CD14-positive monocyte (primary cell): ENCODE results near the gene CMTM1. TPM values are rescaled to one million over a fixed set of nuclear protein-coding genes. Genes with fewer than 3 reads are reported as not detected.

Source experiments
- DNase-seq, 3 donors: peaks; one replicate each; pipeline ENCODE4 v3.0.0-alpha.2; 2011 to 2022
- H2AFZ ChIP-seq: 2 replicates; pipeline ENCODE4 v1.6.0; 2012; ENCODE audit warnings: mild to moderate bottlenecking, low read depth, low read length, inconsistent platforms; ENCODE audit not compliant: insufficient read depth, poor library complexity, severe bottlenecking
- H3K27ac ChIP-seq, 2 donors: 1 replicate in 1 of 2; 2 replicates in 1 of 2; pipeline ENCODE4 v1.5.1; 2012 to 2013; ENCODE audit warnings: low read length in 2 of 2, control low read depth in 1 of 2, inconsistent platforms in 1 of 2, low read depth in 1 of 2, mild to moderate bottlenecking in 1 of 2
- H3K27me3 ChIP-seq, 2 donors: one replicate each; pipeline versions ENCODE4 v1.6.0 to v1.6.1; 2011 to 2013; ENCODE audit warnings: low read length in 2 of 2; ENCODE audit not compliant: control insufficient read depth in 2 of 2, insufficient read depth in 2 of 2
- H3K36me3 ChIP-seq, 2 donors: replicated peaks in 1 of 2; 1 replicate in 1 of 2; 2 replicates in 1 of 2; pipeline versions ENCODE4 v1.5.1 to v1.6.1; 2012 to 2013; ENCODE audit warnings: low read length in 2 of 2, control low read depth in 1 of 2, inconsistent platforms in 1 of 2, mild to moderate bottlenecking in 1 of 2; ENCODE audit not compliant: insufficient read depth in 2 of 2, control insufficient read depth in 1 of 2
- H3K4me1 ChIP-seq, 2 donors: 1 replicate in 1 of 2; 2 replicates in 1 of 2; pipeline versions ENCODE4 v1.5.1 to v1.6.1; 2012 to 2013; ENCODE audit warnings: low read length in 2 of 2, control low read depth in 1 of 2, inconsistent platforms in 1 of 2, mild to moderate bottlenecking in 1 of 2, moderate library complexity in 1 of 2; ENCODE audit not compliant: insufficient read depth in 2 of 2, control insufficient read depth in 1 of 2
- H3K4me2 ChIP-seq: replicated peaks from 2 replicates; pipeline ENCODE3; 2012; ENCODE audit warnings: low read length, moderate library complexity, mild to moderate bottlenecking; ENCODE audit not compliant: poor library complexity, severe bottlenecking; ENCODE audit errors: extremely low read depth
- H3K4me3 ChIP-seq, 3 experiments: fragments of 200-600 bp in 1 of 3; sonication (generic) in 1 of 3; replicated peaks in 1 of 3; 1 replicate in 2 of 3; 2 replicates in 1 of 3; pipeline ENCODE4 v1.5.1; 2011 to 2013; ENCODE audit warnings: low read length in 3 of 3, mild to moderate bottlenecking in 3 of 3, control low read depth in 2 of 3, low read depth in 2 of 3, inconsistent platforms in 1 of 3, moderate library complexity in 1 of 3
- H3K79me2 ChIP-seq: 2 replicates; pipeline ENCODE4 v1.6.0; 2012; ENCODE audit warnings: mild to moderate bottlenecking, control low read depth, inconsistent platforms, low read length, moderate library complexity; ENCODE audit not compliant: insufficient read depth
- H3K9ac ChIP-seq: 2 replicates; pipeline ENCODE4 v1.6.0; 2017; ENCODE audit warnings: low read length, mild to moderate bottlenecking; ENCODE audit not compliant: insufficient read depth, poor library complexity, severe bottlenecking
- H3K9me3 ChIP-seq, 2 donors: replicated peaks in 1 of 2; 1 replicate in 1 of 2; 2 replicates in 1 of 2; pipeline versions ENCODE4 v1.5.1 to v1.6.1; 2012 to 2013; ENCODE audit warnings: low read length in 2 of 2, control low read depth in 1 of 2; ENCODE audit not compliant: control insufficient read depth in 1 of 2, insufficient read depth in 1 of 2
- H4K20me1 ChIP-seq: 2 replicates; pipeline ENCODE4 v1.6.0; 2012; ENCODE audit warnings: mild to moderate bottlenecking, low read length, control low read depth, moderate library complexity; ENCODE audit not compliant: insufficient read depth
- H3K27ac Mint-ChIP-seq, 7 donors: one replicate each; pipeline ENCODE4 v1.8.0; 2020; ENCODE audit warnings: mild to moderate bottlenecking in 7 of 7, mixed read lengths in 7 of 7, moderate library complexity in 6 of 7, inconsistent platforms in 2 of 7
- H3K27me3 Mint-ChIP-seq, 3 donors: one replicate each; pipeline ENCODE4 v1.8.0; 2021 to 2022; ENCODE audit warnings: low read depth in 3 of 3, mild to moderate bottlenecking in 3 of 3, mixed read lengths in 3 of 3, moderate library complexity in 3 of 3, inconsistent platforms in 1 of 3
- H3K36me3 Mint-ChIP-seq, 2 donors: one replicate each; pipeline ENCODE4 v1.8.0; 2020; ENCODE audit warnings: mixed read lengths in 2 of 2, inconsistent platforms in 1 of 2, mild to moderate bottlenecking in 1 of 2
- H3K4me1 Mint-ChIP-seq: one replicate; pipeline ENCODE4 v1.8.0; 2020; ENCODE audit warnings: mild to moderate bottlenecking, mixed read lengths
- H3K4me3 Mint-ChIP-seq, 2 donors: one replicate each; pipeline ENCODE4 v1.8.0; 2020; ENCODE audit warnings: mild to moderate bottlenecking in 2 of 2, mixed read lengths in 2 of 2, moderate library complexity in 1 of 2
- H3K9me3 Mint-ChIP-seq, 7 donors: one replicate each; pipeline ENCODE4 v1.8.0; 2020 to 2022; ENCODE audit warnings: mixed read lengths in 7 of 7, mild to moderate bottlenecking in 6 of 7, moderate library complexity in 6 of 7, inconsistent platforms in 2 of 7
- CTCF ChIP-seq: fragments of 200-600 bp; IDR thresholded peaks from one replicate; pipeline ENCODE4 v1.8.0; 2022; ENCODE audit warnings: antibody characterized with exemption, mild to moderate bottlenecking
- WGBS: methylation state at CpG from one replicate; pipeline ENCODE4 v1.1.5; 2013; ENCODE audit warnings: missing lambda C conversion rate; ENCODE audit not compliant: insufficient coverage; 5-methylcytosine and 5-hydroxymethylcytosine counted together
- intact Hi-C, 2 donors: fragments of 100-400 bp; cut with micrococcal nuclease; formaldehyde crosslinking; loops; one replicate each; pipeline versions ENCODE4 v1.15.0 to v1.15.1; 2023
- polyA plus RNA-seq, 3 donors: library from polyadenylated mRNA; depleted of rRNA in 1 of 3; unstranded in 2 of 3; stranded (reverse) in 1 of 3; fragments of 300-500 nt in 2 of 3; fragments of >200 nt in 1 of 3; fragmentation: Illumina TruSeq in 2 of 3; gene quantifications; 1 replicate in 2 of 3; 2 replicates in 1 of 3; pipeline ENCODE4 v1.2.3, GENCODE V29; 2012 to 2021

The CMTM1 gene
- polyA plus RNA-seq, 3 donors = 1.6 to 3.3 (median 2.5) TPM

- Mint-ChIP-seq H3K36me3 (peaks cover 58 to 86% of the 10 kb centered on the region in 2 donors), H3K9me3 (peaks cover 0 to 2% (median 0%) of the 10 kb centered on the region in 7 donors), H3K27ac (peak overlapping the region in 2 of 7 donors; percentile 23 to 37), H3K27me3 (peaks cover 0 to 2% (median 0%) of the 10 kb centered on the region in 3 donors), H3K4me1 (peaks cover 30% of the 10 kb centered on the region), H3K4me3 (no peak overlapping the region)
- intact Hi-C loops = no loop called here
- H3K27me3 ChIP-seq = no peaks in the 10 kb centered on the region
- TF ChIP-seq CTCF = no peak
- H3K79me2 ChIP-seq = peaks cover 4% of the 10 kb centered on the region
- peaks cover 44 to 86% of the 10 kb centered on the region in 2 donors for H3K36me3 ChIP-seq
- no peaks in the 10 kb centered on the region for H3K9me3 ChIP-seq
- peak overlapping the region in 1 of 2 donors; percentile 66 for H3K27ac ChIP-seq
- 100% methylated on average over 1 of the region's 2 CpGs for WGBS
- H2AFZ ChIP-seq = no peak overlapping the region
- H3K4me1 ChIP-seq = peaks cover 15 to 16% of the 10 kb centered on the region in 2 donors
- no peak overlapping the region for H3K4me3 ChIP-seq
- H4K20me1 ChIP-seq = peaks cover 45% of the 10 kb centered on the region
- DNase-seq = no peak
- no peak overlapping the region for H3K9ac ChIP-seq
- no peak overlapping the region for H3K4me2 ChIP-seq
Observed at GRCh38 chr16:66617010-66617434, 50.8 kb downstream of the CMTM1 start.

- no peak overlapping the region for H3K4me3 ChIP-seq
- peaks cover 58 to 86% of the 10 kb centered on the region in 2 donors for H3K36me3 Mint-ChIP-seq
- H3K27ac Mint-ChIP-seq = peak overlapping the region in 2 of 7 donors; percentile 25 to 32
- peaks cover 43 to 86% of the 10 kb centered on the region in 2 donors for H3K36me3 ChIP-seq
- intact Hi-C loops = no loop called here
- H3K27me3 ChIP-seq = no peaks in the 10 kb centered on the region
- H3K27me3 Mint-ChIP-seq = peaks cover 0 to 3% (median 0%) of the 10 kb centered on the region in 3 donors
- peaks cover 30% of the 10 kb centered on the region for H3K4me1 Mint-ChIP-seq
- H4K20me1 ChIP-seq = peaks cover 38% of the 10 kb centered on the region
- H3K4me2 ChIP-seq = no peak overlapping the region
- H3K9ac ChIP-seq = no peak overlapping the region
- peaks cover 4% of the 10 kb centered on the region for H3K79me2 ChIP-seq
- WGBS = 78% methylated on average over 7 of the region's 7 CpGs
- no peak overlapping the region for H2AFZ ChIP-seq
- no peak overlapping the region for H3K27ac ChIP-seq
- H3K4me1 ChIP-seq = peaks cover 15 to 16% of the 10 kb centered on the region in 2 donors
- H3K9me3 ChIP-seq = no peaks in the 10 kb centered on the region
- TF ChIP-seq CTCF = no peak
- no peak overlapping the region for H3K4me3 Mint-ChIP-seq
- peaks cover 0 to 2% (median 0%) of the 10 kb centered on the region in 7 donors for H3K9me3 Mint-ChIP-seq
- no peak for DNase-seq
Observed at GRCh38 chr16:66617728-66618127, 51.5 kb downstream of the CMTM1 start.
